Muscle of back (tissue), 11 donors: Measurements from ENCODE around the gene ARFGEF2. TPM values are rescaled to one million over a fixed set of nuclear protein-coding genes. Genes with fewer than 3 reads are reported as not detected.
"Not testable (repeated sequence)": the region's sequence is repeated elsewhere in the genome, so short reads cannot be mapped to it uniquely, and the experiment has no call there.

Experiments
- DNase-seq, 3 donors: peaks; one replicate each; pipeline versions ENCODE4 v3.0.0 to v3.0.0-alpha.2; 2013
- polyA plus RNA-seq, 10 donors: library from polyadenylated mRNA; unstranded; fragments of 120-200 nt; gene quantifications; one replicate each; pipeline ENCODE4 v1.2.1, GENCODE V29; 2013; ENCODE audit not compliant: insufficient read length in 10 of 10

The ARFGEF2 gene
- polyA plus RNA-seq, 10 donors: 11.2 to 17.0 (median 14.7) TPM

GRCh38 chr20:49063279-49063678 lies 141.8 kb downstream of the ARFGEF2 start:
- no peak for DNase-seq

GRCh38 chr20:49074521-49074920 lies 153.0 kb downstream of the ARFGEF2 start:
- no peak for DNase-seq

GRCh38 chr20:49078310-49078709 lies 156.8 kb downstream of the ARFGEF2 start:
- DNase-seq: no peak

- DNase-seq: not testable (repeated sequence)
These were observed 160.8 kb downstream of the ARFGEF2 start for GRCh38 chr20:49082295-49082694.

Other genes starting within 250 kb of the ARFGEF2 start
- 10 to 100 TPM; 18.4 to 26.9 (median 20.0) TPM for gene PREX1, start 93.7 kb upstream of the ARFGEF2 start, polyA plus RNA-seq
- gene CSE1L, start 124.6 kb downstream of the ARFGEF2 start, polyA plus RNA-seq: 10 to 100 TPM; 53.3 to 75.2 (median 64.3) TPM